HG02763 (cell line): ENCODE results near the gene CNGA2.

Experiments used
- ATAC-seq: cut with Tn5 transposase; IDR thresholded peaks from one replicate; pipeline ENCODE4 v1.9.1; 2021; ENCODE audit warnings: mild to moderate bottlenecking, moderate library complexity; ENCODE audit not compliant: unreplicated experiment

CNGA2 gene

DNA sequence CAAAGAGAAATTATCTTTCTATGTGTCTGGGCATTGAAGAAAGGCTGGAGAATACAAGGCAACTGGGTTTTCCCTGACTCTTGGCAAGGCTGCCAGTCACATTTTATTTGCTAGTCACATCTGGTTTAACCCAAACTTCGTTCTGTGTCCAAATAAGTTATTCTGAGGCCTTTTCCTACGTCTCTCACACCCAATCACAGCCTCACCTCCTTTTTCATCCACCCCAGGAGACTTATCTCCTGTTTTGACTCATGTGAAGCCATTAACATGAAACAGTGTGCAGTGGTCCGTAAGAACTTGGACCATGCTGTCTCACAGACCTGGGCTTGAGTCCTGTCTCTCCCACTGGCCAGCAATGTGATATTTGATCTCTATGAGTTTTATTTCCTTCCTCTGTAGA lies 59.3 kb downstream of the CNGA2 start:
- ATAC-seq, result no peak
